SU-DHL-6 (cell line): ENCODE measurements around the gene APBA2.

Source experiments
- EZH2phosphoT487 ChIP-seq: fragments of 200-600 bp; sonication (generic), shearing (Covaris generic); conservative IDR thresholded peaks from 2 replicates; pipeline ENCODE4 v1.6.1; 2018; ENCODE audit warnings: mild to moderate bottlenecking, antibody characterized with exemption, low read length, moderate library complexity, mixed read lengths
- TF ChIP-seq, protein P1 (sequence below): fragments of 200-600 bp; sonication (generic); IDR thresholded peaks from one replicate; pipeline ENCODE4 v1.5.1; 2017; ENCODE audit warnings: antibody characterized with exemption, mild to moderate bottlenecking, low read length, moderate library complexity; ENCODE audit not compliant: insufficient read depth, poor library complexity, severe bottlenecking

DNA sequence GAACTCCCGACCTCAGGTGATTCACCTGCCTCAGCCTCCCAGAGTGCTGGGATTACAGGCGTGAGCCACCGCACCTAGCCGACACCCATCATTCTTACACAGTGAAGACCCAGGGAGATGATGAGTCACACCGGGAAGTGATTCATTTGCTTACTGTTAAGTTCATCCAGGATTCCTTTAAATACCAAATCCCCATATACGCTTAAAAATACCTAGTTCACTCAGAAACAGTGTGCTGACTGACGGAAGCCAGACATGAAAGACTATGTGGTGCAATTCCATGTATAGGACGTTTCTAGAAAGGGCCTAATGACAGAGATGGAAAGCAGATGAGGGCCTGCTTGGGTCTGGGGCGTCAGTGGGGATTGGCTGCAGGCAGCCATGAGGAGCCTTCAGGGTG lies 75.2 kb downstream of the APBA2 start:
- TF ChIP-seq, protein P1, sequence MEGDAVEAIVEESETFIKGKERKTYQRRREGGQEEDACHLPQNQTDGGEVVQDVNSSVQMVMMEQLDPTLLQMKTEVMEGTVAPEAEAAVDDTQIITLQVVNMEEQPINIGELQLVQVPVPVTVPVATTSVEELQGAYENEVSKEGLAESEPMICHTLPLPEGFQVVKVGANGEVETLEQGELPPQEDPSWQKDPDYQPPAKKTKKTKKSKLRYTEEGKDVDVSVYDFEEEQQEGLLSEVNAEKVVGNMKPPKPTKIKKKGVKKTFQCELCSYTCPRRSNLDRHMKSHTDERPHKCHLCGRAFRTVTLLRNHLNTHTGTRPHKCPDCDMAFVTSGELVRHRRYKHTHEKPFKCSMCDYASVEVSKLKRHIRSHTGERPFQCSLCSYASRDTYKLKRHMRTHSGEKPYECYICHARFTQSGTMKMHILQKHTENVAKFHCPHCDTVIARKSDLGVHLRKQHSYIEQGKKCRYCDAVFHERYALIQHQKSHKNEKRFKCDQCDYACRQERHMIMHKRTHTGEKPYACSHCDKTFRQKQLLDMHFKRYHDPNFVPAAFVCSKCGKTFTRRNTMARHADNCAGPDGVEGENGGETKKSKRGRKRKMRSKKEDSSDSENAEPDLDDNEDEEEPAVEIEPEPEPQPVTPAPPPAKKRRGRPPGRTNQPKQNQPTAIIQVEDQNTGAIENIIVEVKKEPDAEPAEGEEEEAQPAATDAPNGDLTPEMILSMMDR: no peak
- TF ChIP-seq EZH2phosphoT487: no peak
